ENCODE results near the gene ANGPTL8. TPM values are rescaled to one million over a fixed set of nuclear protein-coding genes. Genes with fewer than 3 reads are reported as not detected.
A peak's percentile ranks its signal among the peaks of the same experiment; 100 is the strongest.

Gene ANGPTL8
- total and polyA plus RNA-seq, 10 donors = 0.30 TPM; not detected in 9

DNA sequence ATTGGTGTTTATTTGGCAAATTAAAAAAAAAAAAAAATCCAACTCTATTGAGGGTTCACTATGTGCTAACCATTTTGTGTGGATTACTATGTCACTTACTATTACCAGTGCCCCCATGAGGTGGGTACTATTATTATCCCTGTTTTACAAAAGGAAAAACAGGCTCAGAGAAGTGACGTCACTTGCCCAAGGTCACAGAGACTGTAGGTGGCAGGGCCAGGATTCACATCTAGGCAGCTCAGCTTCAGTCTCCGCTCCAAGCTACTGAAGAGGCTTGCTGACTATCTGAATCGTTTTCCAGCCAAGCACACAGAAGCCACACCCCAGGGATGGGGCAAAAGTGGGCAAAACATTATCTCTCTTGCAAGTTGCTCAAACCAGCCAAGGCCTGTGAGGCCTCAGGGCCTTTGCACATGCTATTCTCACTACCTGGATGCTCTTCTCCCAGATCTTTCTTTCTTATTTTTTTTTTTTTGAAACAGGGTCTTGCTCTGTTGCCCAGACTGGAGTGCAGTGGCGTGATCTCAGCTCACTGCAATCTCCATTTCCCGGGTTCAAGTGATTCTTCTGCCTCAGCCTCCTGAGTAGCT, 4.8 kb upstream of the ANGPTL8 start:
- TF ChIP-seq POLR2A (IDR thresholded peaks at IDR 0.05) (no peak), POLR2AphosphoS5 (IDR thresholded peaks at IDR 0.05) (no peak)
- TF ChIP-seq, protein P1, sequence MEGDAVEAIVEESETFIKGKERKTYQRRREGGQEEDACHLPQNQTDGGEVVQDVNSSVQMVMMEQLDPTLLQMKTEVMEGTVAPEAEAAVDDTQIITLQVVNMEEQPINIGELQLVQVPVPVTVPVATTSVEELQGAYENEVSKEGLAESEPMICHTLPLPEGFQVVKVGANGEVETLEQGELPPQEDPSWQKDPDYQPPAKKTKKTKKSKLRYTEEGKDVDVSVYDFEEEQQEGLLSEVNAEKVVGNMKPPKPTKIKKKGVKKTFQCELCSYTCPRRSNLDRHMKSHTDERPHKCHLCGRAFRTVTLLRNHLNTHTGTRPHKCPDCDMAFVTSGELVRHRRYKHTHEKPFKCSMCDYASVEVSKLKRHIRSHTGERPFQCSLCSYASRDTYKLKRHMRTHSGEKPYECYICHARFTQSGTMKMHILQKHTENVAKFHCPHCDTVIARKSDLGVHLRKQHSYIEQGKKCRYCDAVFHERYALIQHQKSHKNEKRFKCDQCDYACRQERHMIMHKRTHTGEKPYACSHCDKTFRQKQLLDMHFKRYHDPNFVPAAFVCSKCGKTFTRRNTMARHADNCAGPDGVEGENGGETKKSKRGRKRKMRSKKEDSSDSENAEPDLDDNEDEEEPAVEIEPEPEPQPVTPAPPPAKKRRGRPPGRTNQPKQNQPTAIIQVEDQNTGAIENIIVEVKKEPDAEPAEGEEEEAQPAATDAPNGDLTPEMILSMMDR (IDR thresholded peaks at IDR 0.05 in 8 of 11, conservative IDR thresholded peaks at IDR 0.05 in 3 of 11) = no peak
- 83 to 89% (median 84%) methylated on average over 5 of the region's 5 CpGs for WGBS, 5 donors
- H3K27ac ChIP-seq = no peak overlapping the region
- no peaks in the 10 kb centered on the region for H3K27me3 ChIP-seq (replicated peaks in 1 of 7)
- H3K36me3 ChIP-seq = peaks cover 0 to 76% (median 5%) of the 10 kb centered on the region in 6 donors
- intact Hi-C loops (cut with DNase I; ENCODE audit: low total_unique reads) = no loop called here
- no peak for DNase-seq
- peaks cover 0 to 17% (median 14%) of the 10 kb centered on the region in 8 donors for H3K9me3 ChIP-seq
- H3K4me1 ChIP-seq = peaks cover 0 to 3% (median 0%) of the 10 kb centered on the region in 6 donors
- H3K4me3 ChIP-seq = no peak overlapping the region

GRCh38 chr19:11236324-11237301, 2.8 kb upstream of the ANGPTL8 start:
- H3K27ac ChIP-seq = no peak overlapping the region

GRCh38 chr19:11237321-11237720, 2.1 kb upstream of the ANGPTL8 start:
- H3K4me3 ChIP-seq = no peak overlapping the region
- intact Hi-C loops (cut with DNase I; ENCODE audit: low total_unique reads) = no loop called here
- no peak overlapping the region for H3K27ac ChIP-seq
- peaks cover 0 to 82% (median 12%) of the 10 kb centered on the region in 6 donors for H3K36me3 ChIP-seq
- peaks cover 0 to 3% (median 0%) of the 10 kb centered on the region in 6 donors for H3K4me1 ChIP-seq
- H3K27me3 ChIP-seq (replicated peaks in 1 of 7) = peaks cover 0 to under 1% (median 0%) of the 10 kb centered on the region in 7 donors
- no peak for DNase-seq
- TF ChIP-seq POLR2AphosphoS5 (IDR thresholded peaks at IDR 0.05) (no peak), POLR2A (IDR thresholded peaks at IDR 0.05) (no peak)
- TF ChIP-seq, protein P1 (IDR thresholded peaks at IDR 0.05 in 8 of 11, conservative IDR thresholded peaks at IDR 0.05 in 3 of 11) = no peak
- 87 to 93% (median 89%) methylated on average over 10 to 15 of the region's 15 CpGs for WGBS, 5 donors
- peaks cover 0 to 23% (median 18%) of the 10 kb centered on the region in 8 donors for H3K9me3 ChIP-seq

More at GRCh38 chr19:11236324-11237301, 2.8 kb upstream of the ANGPTL8 start:
- intact Hi-C loops (cut with DNase I; ENCODE audit: low total_unique reads) = no loop called here
- TF ChIP-seq, protein P1 (IDR thresholded peaks at IDR 0.05 in 8 of 11, conservative IDR thresholded peaks at IDR 0.05 in 3 of 11) = no peak
- TF ChIP-seq POLR2AphosphoS5 (IDR thresholded peaks at IDR 0.05) (peak in 1 of 3 donors; percentile 9), POLR2A (IDR thresholded peaks at IDR 0.05) (no peak)
- no peaks in the 10 kb centered on the region for H3K27me3 ChIP-seq (replicated peaks in 1 of 7)
- peaks cover 0 to 3% (median 0%) of the 10 kb centered on the region in 6 donors for H3K4me1 ChIP-seq
- H3K4me3 ChIP-seq = no peak overlapping the region
- peaks cover 0 to 23% (median 18%) of the 10 kb centered on the region in 8 donors for H3K9me3 ChIP-seq
- 85 to 93% (median 89%) methylated on average over 16 to 31 of the region's 31 CpGs for WGBS, 5 donors
- DNase-seq = no peak
- peaks cover 0 to 82% (median 10%) of the 10 kb centered on the region in 6 donors for H3K36me3 ChIP-seq
